ENCODE data around the gene WDR37.

DNA sequence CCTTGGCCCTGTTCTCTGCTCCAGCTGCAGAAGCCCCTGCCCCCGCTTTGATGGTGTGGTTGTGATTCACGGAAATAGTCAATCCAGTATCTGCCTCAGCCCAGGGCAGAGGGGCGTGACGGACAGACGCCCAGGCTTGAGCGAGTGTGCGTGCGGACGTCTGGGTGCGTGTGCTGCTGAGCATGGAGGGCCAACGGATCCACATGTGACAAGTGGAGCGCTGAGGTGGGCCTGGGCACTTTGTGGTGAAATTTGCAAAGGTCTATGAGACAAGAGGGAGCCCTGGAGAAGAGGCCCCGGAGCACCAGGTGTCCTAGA, 94.4 kb downstream of the WDR37 start:
- TF ChIP-seq, protein P1, sequence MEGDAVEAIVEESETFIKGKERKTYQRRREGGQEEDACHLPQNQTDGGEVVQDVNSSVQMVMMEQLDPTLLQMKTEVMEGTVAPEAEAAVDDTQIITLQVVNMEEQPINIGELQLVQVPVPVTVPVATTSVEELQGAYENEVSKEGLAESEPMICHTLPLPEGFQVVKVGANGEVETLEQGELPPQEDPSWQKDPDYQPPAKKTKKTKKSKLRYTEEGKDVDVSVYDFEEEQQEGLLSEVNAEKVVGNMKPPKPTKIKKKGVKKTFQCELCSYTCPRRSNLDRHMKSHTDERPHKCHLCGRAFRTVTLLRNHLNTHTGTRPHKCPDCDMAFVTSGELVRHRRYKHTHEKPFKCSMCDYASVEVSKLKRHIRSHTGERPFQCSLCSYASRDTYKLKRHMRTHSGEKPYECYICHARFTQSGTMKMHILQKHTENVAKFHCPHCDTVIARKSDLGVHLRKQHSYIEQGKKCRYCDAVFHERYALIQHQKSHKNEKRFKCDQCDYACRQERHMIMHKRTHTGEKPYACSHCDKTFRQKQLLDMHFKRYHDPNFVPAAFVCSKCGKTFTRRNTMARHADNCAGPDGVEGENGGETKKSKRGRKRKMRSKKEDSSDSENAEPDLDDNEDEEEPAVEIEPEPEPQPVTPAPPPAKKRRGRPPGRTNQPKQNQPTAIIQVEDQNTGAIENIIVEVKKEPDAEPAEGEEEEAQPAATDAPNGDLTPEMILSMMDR (IDR thresholded peaks at IDR 0.05) = no peak
- TF ChIP-seq POLR2A (IDR thresholded peaks at IDR 0.05) = no peak

Data from lower leg skin (tissue), 3 donors.